HepG2 (cell line): ENCODE measurements around the gene DEPDC5. TPM values are rescaled to one million over a fixed set of nuclear protein-coding genes. Genes with fewer than 3 reads are reported as not detected.

Experiments
- ATAC-seq: fragments of 200-7000 bp; cut with Tn5 transposase; 3 replicates; pipeline ENCODE4 v1.9.1; 2020; ENCODE audit warnings: mild to moderate bottlenecking, moderate library complexity
- BruUV-seq: library from RNA; stranded (reverse); fragments of 400-500 nt; replicated peaks from 2 replicates; lab custom pipeline; 2021; lab: Mats Ljungman, UMichigan
- CTCF ChIA-PET: fragments of 300-600 bp; formaldehyde crosslinking; extraction: SDS; loops from one replicate; lab custom pipeline; 2021; ENCODE audit warnings: low total read pairs, inconsistent platforms, low intra/inter-chr PET ratio; lab: Yijun Ruan, JAX
- POLR2A ChIA-PET: fragments of 350-600 bp; sonication (Branson Sonifier 250); formaldehyde crosslinking; loops from one replicate; lab custom pipeline; 2020; ENCODE audit warnings: antibody characterized with exemption, inconsistent platforms; lab: Yijun Ruan, JAX
- DNase-seq: peaks from one replicate; pipeline ENCODE4 v3.0.0-alpha.2; 2015; ENCODE audit warnings: low spot score
- FAIRE-seq: peaks from 3 replicates; lab custom pipeline; 2011; peaks lifted over from hg19 to GRCh38; lab: Jason Lieb, UNC
- H2AFZ ChIP-seq: one replicate; pipeline ENCODE4 v1.6.1; 2011; ENCODE audit warnings: low read length, inconsistent platforms
- H3K27ac ChIP-seq: fragments of 300-600 bp; 3 replicates; pipeline ENCODE4 v1.8.0; 2011; ENCODE audit warnings: mixed run types, mild to moderate bottlenecking, mixed read lengths, low read length, inconsistent platforms; ENCODE audit not compliant: insufficient read depth; ENCODE audit errors: extremely low read length
- H3K27me3 ChIP-seq, 2 experiments: fragments of 200-600 bp in 1 of 2; 2 replicates in 1 of 2; 3 replicates in 1 of 2; pipeline versions ENCODE4 v1.6.0 to v1.8.0; 2011; ENCODE audit warnings: low read length in 2 of 2, mild to moderate bottlenecking in 2 of 2, moderate library complexity in 2 of 2, inconsistent platforms in 1 of 2; ENCODE audit not compliant: insufficient read depth in 2 of 2, control insufficient read depth in 1 of 2
- H3K36me3 ChIP-seq, 2 experiments: fragments of 200-600 bp in 1 of 2; replicated peaks in 1 of 2; 2 replicates in 1 of 2; 3 replicates in 1 of 2; pipeline versions ENCODE4 v1.5.1 to v1.8.0; 2011; ENCODE audit warnings: low read length in 2 of 2, inconsistent platforms in 1 of 2; ENCODE audit not compliant: insufficient read depth in 2 of 2, control insufficient read depth in 1 of 2
- H3K4me1 ChIP-seq: 2 replicates; pipeline ENCODE4 v1.5.1; 2012; ENCODE audit warnings: low read length, inconsistent platforms; ENCODE audit not compliant: insufficient read depth
- H3K4me2 ChIP-seq: 2 replicates; pipeline ENCODE4 v1.6.0; 2011; ENCODE audit warnings: low read depth, low read length, inconsistent platforms
- H3K4me3 ChIP-seq, 3 experiments: fragments of 200-600 bp in 1 of 3; sonication (generic), shearing (Covaris generic) in 1 of 3; replicated peaks in 1 of 3; 2 replicates each; pipeline ENCODE4 v1.5.1; 2011 to 2016; ENCODE audit warnings: low read length in 3 of 3, inconsistent platforms in 2 of 3, low read depth in 2 of 3, mild to moderate bottlenecking in 2 of 3, control low read depth in 1 of 3, mixed read lengths in 1 of 3; ENCODE audit not compliant: insufficient read depth in 1 of 3
- H3K79me2 ChIP-seq: one replicate; pipeline ENCODE4 v1.6.1; 2011; ENCODE audit warnings: low read length, inconsistent platforms; ENCODE audit not compliant: insufficient read depth
- H3K9ac ChIP-seq: 2 replicates; pipeline ENCODE4 v1.6.0; 2011; ENCODE audit warnings: mild to moderate bottlenecking, low read depth, low read length, inconsistent platforms; ENCODE audit not compliant: insufficient read depth
- H3K9me3 ChIP-seq: 2 replicates; pipeline ENCODE4 v1.5.1; 2012; ENCODE audit warnings: mild to moderate bottlenecking, low read length
- H4K20me1 ChIP-seq: 2 replicates; pipeline ENCODE4 v1.6.0; 2011; ENCODE audit warnings: inconsistent platforms, mild to moderate bottlenecking, low read length, moderate library complexity; ENCODE audit not compliant: insufficient read depth
- EED ChIP-seq: sonication (generic); formaldehyde crosslinking; IDR thresholded peaks from 2 replicates; pipeline ENCODE4 v1.5.0; 2020; ENCODE audit warnings: mild to moderate bottlenecking, missing genetic modification reagents
- HES4 ChIP-seq: sonication (generic); formaldehyde crosslinking; IDR thresholded peaks from 2 replicates; pipeline ENCODE4 v1.9.0; 2021; ENCODE audit warnings: mild to moderate bottlenecking, missing genetic modification reagents, borderline replicate concordance
- HNRNPUL1 ChIP-seq: fragments of 200-400 bp; formaldehyde crosslinking; IDR thresholded peaks from 2 replicates; pipeline ENCODE4 v1.6.1; 2017; ENCODE audit warnings: low read depth, mild to moderate bottlenecking, low read length, moderate library complexity
- IKZF1 ChIP-seq: fragments of 450-650 bp; IDR thresholded peaks from 2 replicates; pipeline ENCODE4 v1.7.1; 2016
- RBFOX2 ChIP-seq: fragments of 200-400 bp; formaldehyde crosslinking; IDR thresholded peaks from 2 replicates; pipeline ENCODE4 v1.6.1; 2017; ENCODE audit warnings: low read depth, mild to moderate bottlenecking, low read length
- REL ChIP-seq: sonication (generic); formaldehyde crosslinking; conservative IDR thresholded peaks from 2 replicates; pipeline ENCODE4 v1.8.0; 2022; ENCODE audit warnings: mild to moderate bottlenecking, missing genetic modification reagents, moderate library complexity
- ZNF329 ChIP-seq: sonication (generic); formaldehyde crosslinking; IDR thresholded peaks from 2 replicates; pipeline ENCODE4 v1.9.0; 2021; ENCODE audit warnings: low read depth, mild to moderate bottlenecking, missing genetic modification reagents
- ZNF496 ChIP-seq: sonication (generic); formaldehyde crosslinking; IDR thresholded peaks from 2 replicates; pipeline ENCODE4 v1.8.1; 2023; ENCODE audit warnings: mild to moderate bottlenecking, moderate library complexity, missing genetic modification reagents; ENCODE audit not compliant: insufficient replicate concordance
- whole genome bisulfite sequencing: methylation state at CpG from one replicate; pipeline ENCODE4 v1.1.6; 2017; ENCODE audit warnings: low lambda C conversion rate; 5-methylcytosine and 5-hydroxymethylcytosine counted together
- in situ Hi-C: cut with HindIII; loops from 2 replicates; pipeline ENCODE4 v1.10.0; 2017; ENCODE audit warnings: low pct_unique_long_range_greater_than_20kb; ENCODE audit not compliant: extremely low pct_ligation_motif_present
- intact Hi-C: fragments of 100-400 bp; cut with micrococcal nuclease; formaldehyde crosslinking; loops from one replicate; pipeline ENCODE4 v1.10.0; 2022; ENCODE audit not compliant: unreplicated experiment
- polyA plus RNA-seq, 8 experiments: library from polyadenylated mRNA; depleted of rRNA in 3 of 8; stranded (reverse) in 7 of 8; unstranded in 1 of 8; fragments of >200 nt; fragmentation: Illumina TruSeq in 4 of 8; extraction: Trizol in 4 of 8; gene quantifications; 2 replicates each; pipeline versions ENCODE4 v1.2.1 to v1.2.3, GENCODE V29; 2011 to 2016; ENCODE audit warnings: low read depth in 4 of 8, missing spikeins in 1 of 8, mixed read lengths in 1 of 8; ENCODE audit not compliant: insufficient read depth in 1 of 8
- total RNA-seq, 5 experiments: library from RNA; depleted of rRNA; stranded (reverse); fragments of >200 nt; fragmentation: Illumina TruSeq; extraction: Trizol; gene quantifications; 2 replicates each; pipeline ENCODE4 v1.2.3, GENCODE V29; 2016; ENCODE audit warnings: low read depth in 1 of 5

Gene DEPDC5
- total and polyA plus RNA-seq, 2 of the 13 experiments (the other 11 are each of a cell fraction or from before 2014, with no cell fraction given): 9.8 to 12.4 TPM

GRCh38 chr22:31853736-31854495, 100.1 kb downstream of the DEPDC5 start (continued):
- TF ChIP-seq HES4 (CRISPR knock-in tag) (no peak), EED (CRISPR knock-in tag) (no peak), ZNF496 (CRISPR knock-in tag) (no peak), RBFOX2 (no peak)

- ChIA-PET POLR2A (no interaction called here), CTCF (no interaction called here)
- ATAC-seq: no peak
- BruUV-seq: no TSS peak
- DNase-seq: no peak
- Histone ChIP-seq H3K27ac (no peak overlapping the region), H3K79me2 (no peaks in the 10 kb centered on the region), H3K4me1 (no peaks in the 10 kb centered on the region), H3K36me3 (peaks cover 3 to 25% of the 10 kb centered on the region in 2 experiments; a peak in 4 of 5 replicates), H3K27me3 (no peaks in the 10 kb centered on the region), H3K4me2 (no peak overlapping the region), H3K9me3 (no peaks in the 10 kb centered on the region), H4K20me1 (no peaks in the 10 kb centered on the region), H3K4me3 (no peak overlapping the region), H3K9ac (no peak overlapping the region), H2AFZ (no peak overlapping the region)
- intact Hi-C loops (no loop called here), in situ Hi-C loops (no loop called here)
- whole genome bisulfite sequencing: 98% methylated on average over 9 of the region's 9 CpGs
- TF ChIP-seq ZNF329 (no peak), HNRNPUL1 (no peak), REL (no peak), IKZF1 (no peak)
- FAIRE-seq: no peak
These were observed 103.4 kb downstream of the DEPDC5 start for GRCh38 chr22:31857247-31857646.
